Osteocyte (in vitro differentiated cells): Measurements from ENCODE around the gene HOXB3. TPM values are rescaled to one million over a fixed set of nuclear protein-coding genes. Genes with fewer than 3 reads are reported as not detected.

Experiments
- DNase-seq: peaks from one replicate; pipeline ENCODE4 v3.0.0; 2021; ENCODE audit warnings: mixed read lengths; ENCODE audit not compliant: unreplicated experiment; ENCODE audit errors: extremely low spot score
- H3K27ac Mint-ChIP-seq: one replicate; pipeline ENCODE4 v1.8.0; 2021; ENCODE audit warnings: mild to moderate bottlenecking, mixed read lengths; ENCODE audit not compliant: unreplicated experiment
- H3K27me3 Mint-ChIP-seq: one replicate; pipeline ENCODE4 v1.8.0; 2021; ENCODE audit warnings: mixed read lengths; ENCODE audit not compliant: unreplicated experiment
- H3K36me3 Mint-ChIP-seq: one replicate; pipeline ENCODE4 v1.8.0; 2021; ENCODE audit warnings: mixed read lengths; ENCODE audit not compliant: unreplicated experiment
- H3K4me1 Mint-ChIP-seq: one replicate; pipeline ENCODE4 v1.8.0; 2021; ENCODE audit warnings: mixed read lengths; ENCODE audit not compliant: unreplicated experiment
- H3K4me3 Mint-ChIP-seq: one replicate; pipeline ENCODE4 v1.8.0; 2021; ENCODE audit warnings: mild to moderate bottlenecking, moderate library complexity, mixed read lengths; ENCODE audit not compliant: unreplicated experiment
- H3K9me3 Mint-ChIP-seq: one replicate; pipeline ENCODE4 v1.8.0; 2021; ENCODE audit warnings: mixed read lengths; ENCODE audit not compliant: unreplicated experiment
- total RNA-seq: library from RNA; stranded (reverse); gene quantifications from 2 replicates; pipeline ENCODE4 v1.2.1, GENCODE V29; 2021
- TF ChIP-seq, protein P1 (sequence below): fragments of 200-600 bp; sonication (generic); IDR thresholded peaks from 2 replicates; pipeline ENCODE4 v1.5.0; 2021; ENCODE audit warnings: antibody characterized with exemption, mild to moderate bottlenecking, moderate library complexity

HOXB3 gene
- total RNA-seq, 1 donor from 2014 or later, result 0.46 TPM

DNA sequence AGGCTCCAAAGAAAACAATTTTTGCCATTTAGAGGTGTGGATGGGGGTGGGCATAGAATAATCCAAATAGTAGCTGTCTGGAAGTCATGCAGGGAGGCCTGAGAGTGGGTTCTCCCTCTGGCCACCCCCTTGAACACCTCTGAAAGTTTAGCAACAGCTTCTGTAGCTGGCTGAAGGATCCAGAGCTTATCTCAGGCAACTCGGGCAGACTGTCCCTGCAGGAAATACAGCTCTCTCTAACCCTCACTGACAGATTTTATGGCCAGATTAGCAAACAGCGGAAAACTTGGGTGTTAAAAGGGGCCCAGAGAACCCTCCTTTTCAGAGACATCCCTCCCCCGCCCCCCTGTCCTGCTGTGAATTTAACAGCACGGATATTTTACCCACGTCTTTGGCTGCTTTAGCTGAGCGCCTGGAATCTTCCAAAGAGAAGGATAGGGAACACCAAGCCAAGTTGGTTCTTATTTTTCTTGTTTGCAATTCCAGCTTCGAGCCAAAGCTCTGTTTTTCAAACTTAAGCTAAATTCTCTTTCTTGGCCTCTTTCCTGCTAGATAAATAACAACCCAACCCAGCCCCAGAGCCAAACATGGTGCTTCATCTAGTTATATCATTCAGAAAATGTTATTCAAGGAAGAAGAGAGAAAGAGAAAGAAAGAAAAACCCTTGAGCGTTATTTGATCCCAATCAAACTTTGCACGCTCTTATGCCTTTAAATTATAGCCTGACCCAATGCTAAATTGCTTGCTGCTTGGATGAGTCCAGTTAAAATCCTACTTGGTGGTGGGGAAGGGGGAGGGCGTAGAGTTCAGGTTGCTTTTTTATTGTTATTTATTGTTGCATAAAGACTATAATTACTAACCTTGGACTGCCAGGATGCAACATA lies 42.9 kb downstream of the HOXB3 start:
- no peak for DNase-seq
- TF ChIP-seq, protein P1, sequence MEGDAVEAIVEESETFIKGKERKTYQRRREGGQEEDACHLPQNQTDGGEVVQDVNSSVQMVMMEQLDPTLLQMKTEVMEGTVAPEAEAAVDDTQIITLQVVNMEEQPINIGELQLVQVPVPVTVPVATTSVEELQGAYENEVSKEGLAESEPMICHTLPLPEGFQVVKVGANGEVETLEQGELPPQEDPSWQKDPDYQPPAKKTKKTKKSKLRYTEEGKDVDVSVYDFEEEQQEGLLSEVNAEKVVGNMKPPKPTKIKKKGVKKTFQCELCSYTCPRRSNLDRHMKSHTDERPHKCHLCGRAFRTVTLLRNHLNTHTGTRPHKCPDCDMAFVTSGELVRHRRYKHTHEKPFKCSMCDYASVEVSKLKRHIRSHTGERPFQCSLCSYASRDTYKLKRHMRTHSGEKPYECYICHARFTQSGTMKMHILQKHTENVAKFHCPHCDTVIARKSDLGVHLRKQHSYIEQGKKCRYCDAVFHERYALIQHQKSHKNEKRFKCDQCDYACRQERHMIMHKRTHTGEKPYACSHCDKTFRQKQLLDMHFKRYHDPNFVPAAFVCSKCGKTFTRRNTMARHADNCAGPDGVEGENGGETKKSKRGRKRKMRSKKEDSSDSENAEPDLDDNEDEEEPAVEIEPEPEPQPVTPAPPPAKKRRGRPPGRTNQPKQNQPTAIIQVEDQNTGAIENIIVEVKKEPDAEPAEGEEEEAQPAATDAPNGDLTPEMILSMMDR, result no peak
- Mint-ChIP-seq H3K9me3 (no peaks in the 10 kb centered on the region), H3K36me3 (no peaks in the 10 kb centered on the region), H3K27me3 (peaks cover 84% of the 10 kb centered on the region), H3K4me3 (no peak overlapping the region), H3K4me1 (peaks cover 11% of the 10 kb centered on the region), H3K27ac (no peak overlapping the region)

DNA sequence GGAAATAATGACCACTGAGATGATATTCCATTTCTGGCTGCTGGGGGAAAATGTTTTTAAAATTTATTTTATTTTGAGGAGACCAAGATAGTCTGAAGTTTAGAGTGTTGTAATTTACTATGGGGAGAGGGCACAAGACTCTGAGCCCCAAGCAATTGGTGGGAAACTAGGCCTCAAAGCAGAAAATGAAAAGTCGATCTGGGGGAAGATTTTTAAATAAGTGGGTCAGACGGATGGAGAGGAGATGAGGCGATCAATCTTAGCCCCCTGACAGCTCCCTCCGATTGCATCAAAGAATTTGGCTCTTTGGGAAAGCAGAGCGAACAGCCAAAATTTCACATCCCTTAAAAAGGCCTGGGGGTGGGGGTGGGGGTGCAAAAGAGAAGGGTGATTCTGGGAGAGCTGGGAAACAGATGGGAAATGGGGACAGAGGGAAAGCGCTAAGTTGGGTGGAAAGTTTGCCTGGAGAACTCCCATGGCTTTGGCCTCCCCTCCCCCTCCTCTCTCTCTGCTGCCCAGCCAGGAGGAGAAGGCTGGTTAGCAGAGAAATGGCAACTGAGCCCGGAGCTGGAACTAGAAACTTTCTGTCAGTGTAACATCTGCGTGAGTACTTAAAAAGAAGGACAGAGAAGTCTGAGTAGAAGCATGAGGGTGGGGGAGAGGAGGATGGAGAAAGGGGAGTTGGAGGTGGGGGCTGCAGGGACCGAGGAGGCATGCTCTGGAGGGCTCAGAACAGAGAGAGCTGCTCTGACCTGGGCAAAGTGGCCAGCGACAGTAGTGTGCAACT lies 43.7 kb downstream of the HOXB3 start:
- TF ChIP-seq, protein P1, result no peak
- Mint-ChIP-seq H3K27ac (no peak overlapping the region), H3K9me3 (no peaks in the 10 kb centered on the region), H3K36me3 (no peaks in the 10 kb centered on the region), H3K27me3 (peaks cover 84% of the 10 kb centered on the region), H3K4me1 (peaks cover 11% of the 10 kb centered on the region), H3K4me3 (no peak overlapping the region)
- no peak for DNase-seq

DNA sequence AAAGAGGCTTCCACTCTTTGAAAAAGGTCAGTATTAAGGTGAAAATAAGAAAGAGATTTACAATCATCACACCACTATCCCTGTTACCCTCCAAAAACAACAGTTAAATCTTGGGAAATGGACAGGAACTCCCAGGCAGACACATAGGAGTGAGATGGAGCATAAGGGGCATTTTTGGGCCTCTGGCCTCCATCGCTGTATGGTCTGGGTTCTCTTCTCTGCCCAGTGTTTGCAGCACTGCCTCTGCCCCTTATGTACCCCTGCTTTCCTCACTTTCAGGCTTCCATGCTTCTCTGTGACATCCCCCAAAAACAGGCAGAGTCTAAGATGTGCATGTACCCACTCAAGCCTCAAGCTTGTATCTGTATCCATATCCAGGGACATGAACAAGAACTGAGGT lies 44.5 kb downstream of the HOXB3 start:
- Mint-ChIP-seq H3K9me3 (no peaks in the 10 kb centered on the region), H3K36me3 (no peaks in the 10 kb centered on the region), H3K27ac (no peak overlapping the region), H3K4me3 (no peak overlapping the region), H3K4me1 (peaks cover 11% of the 10 kb centered on the region), H3K27me3 (peaks cover 86% of the 10 kb centered on the region)
- TF ChIP-seq, protein P1, result no peak
- DNase-seq, result no peak

DNA sequence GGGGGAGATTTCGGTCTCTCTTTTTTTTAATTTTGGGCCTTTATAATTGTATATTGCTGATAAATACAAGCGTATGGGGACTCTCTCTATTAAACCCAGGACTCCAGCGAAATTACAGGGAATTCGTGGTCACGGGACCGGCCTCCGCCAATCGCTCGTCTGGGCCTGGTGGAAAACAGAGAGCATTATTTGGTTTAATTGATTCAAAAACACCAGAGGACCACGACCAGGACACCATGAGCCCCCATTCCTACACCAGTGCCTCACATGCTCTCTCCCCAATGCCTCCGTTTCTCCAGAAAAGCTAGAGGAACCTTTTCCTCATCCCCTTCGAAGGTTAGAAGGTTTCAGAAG lies 45.0 kb downstream of the HOXB3 start, which contains the start of gene HOXB2:
Gene HOXB2 (minus strand): TSS at position 88 of the 354 bp plus-strand sequence. CDS start 198 bp downstream, outside the sequence.
- H3K27ac Mint-ChIP-seq, result no peak within 1 kb of the TSS

More for the DNA sequence above, 45.0 kb downstream of the HOXB3 start, which contains the start of gene HOXB2:
- H3K36me3 Mint-ChIP-seq, result no peaks in the 10 kb centered on the region
- peaks cover 88% of the 10 kb centered on the region for H3K27me3 Mint-ChIP-seq
- no peak for DNase-seq
- peaks cover 11% of the 10 kb centered on the region for H3K4me1 Mint-ChIP-seq
- TF ChIP-seq, protein P1, result no peak
- H3K9me3 Mint-ChIP-seq, result no peaks in the 10 kb centered on the region
- no peak within 1 kb of the TSS for H3K4me3 Mint-ChIP-seq
